Subcutaneous abdominal adipose tissue (tissue), 5 donors: ENCODE data around the gene C19orf85.

ENCODE experiments used
- H3K27ac ChIP-seq: one replicate; pipeline ENCODE4 v1.7.0; 2013; ENCODE audit warnings: low read depth, mild to moderate bottlenecking, inconsistent platforms, low read length, moderate library complexity
- H3K27me3 ChIP-seq, 5 donors: one replicate each; pipeline ENCODE4 v1.7.0; 2013; ENCODE audit warnings: low read length in 5 of 5, inconsistent platforms in 1 of 5; ENCODE audit not compliant: control insufficient read depth in 5 of 5, insufficient read depth in 4 of 5
- H3K36me3 ChIP-seq, 5 donors: one replicate each; pipeline ENCODE4 v1.7.0; 2013; ENCODE audit warnings: low read length in 5 of 5; ENCODE audit not compliant: control insufficient read depth in 5 of 5, insufficient read depth in 5 of 5
- H3K4me1 ChIP-seq, 5 donors: one replicate each; pipeline ENCODE4 v1.7.0; 2013; ENCODE audit warnings: low read length in 5 of 5, mild to moderate bottlenecking in 3 of 5, moderate library complexity in 1 of 5; ENCODE audit not compliant: control insufficient read depth in 5 of 5, insufficient read depth in 5 of 5
- H3K4me3 ChIP-seq, 5 donors: one replicate each; pipeline ENCODE4 v1.7.0; 2013; ENCODE audit warnings: low read length in 5 of 5, low read depth in 1 of 5
- H3K9ac ChIP-seq, 5 donors: one replicate each; pipeline ENCODE4 v1.7.0; 2013; ENCODE audit warnings: low read length in 5 of 5, mild to moderate bottlenecking in 4 of 5, moderate library complexity in 3 of 5
- H3K9me3 ChIP-seq, 5 donors: one replicate each; pipeline ENCODE4 v1.7.0; 2013; ENCODE audit warnings: low read length in 5 of 5; ENCODE audit not compliant: control insufficient read depth in 5 of 5
- donor health status: healthy.
- donor health status: healthy.
- donor health status: healthy.
- donor health status: healthy.
- donor health status: healthy.

C19orf85 gene

DNA sequence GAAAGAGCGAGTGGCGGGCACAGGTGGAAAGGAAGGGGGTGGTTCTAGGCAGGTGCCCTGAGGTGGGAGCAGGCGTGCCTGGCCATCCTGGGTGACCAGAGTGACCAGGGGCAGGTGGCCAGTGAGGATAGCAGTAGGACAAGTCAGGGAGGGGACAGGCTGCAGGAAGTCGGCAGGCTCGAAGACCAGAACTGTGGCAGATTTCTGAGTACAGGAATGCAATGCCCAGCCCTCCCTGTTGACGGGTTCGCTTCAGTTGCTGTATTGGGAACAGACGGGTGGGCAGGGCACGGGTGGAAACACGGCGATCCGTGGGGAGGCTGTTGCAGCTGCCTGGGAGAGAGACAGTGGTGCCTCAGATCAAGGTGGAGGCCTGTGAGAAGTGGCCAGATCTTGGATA is 13.8 kb upstream of the C19orf85 start:
- H3K9me3 ChIP-seq: no peaks in the 10 kb centered on the region
- peaks cover 0 to 24% (median 12%) of the 10 kb centered on the region in 5 donors for H3K36me3 ChIP-seq
- no peak overlapping the region for H3K27ac ChIP-seq
- H3K9ac ChIP-seq: peak overlapping the region in 1 of 5 donors; percentile 53
- peaks cover 0 to 27% (median 22%) of the 10 kb centered on the region in 5 donors for H3K4me1 ChIP-seq
- no peak overlapping the region for H3K4me3 ChIP-seq
- H3K27me3 ChIP-seq: peaks cover 0 to 3% (median 0%) of the 10 kb centered on the region in 5 donors

GRCh38 chr19:55477905-55478304 is 13.4 kb upstream of the C19orf85 start:
- no peak overlapping the region for H3K27ac ChIP-seq
- peaks cover 0 to 19% (median 9%) of the 10 kb centered on the region in 5 donors for H3K36me3 ChIP-seq
- peaks cover 0 to 29% (median 22%) of the 10 kb centered on the region in 5 donors for H3K4me1 ChIP-seq
- H3K4me3 ChIP-seq: peak overlapping the region in 3 of 5 donors; percentile 6 to 72 (median 63)
- H3K27me3 ChIP-seq: peaks cover 0 to 5% (median 0%) of the 10 kb centered on the region in 5 donors
- no peaks in the 10 kb centered on the region for H3K9me3 ChIP-seq
- H3K9ac ChIP-seq: peak overlapping the region in 1 of 5 donors; percentile 53

DNA sequence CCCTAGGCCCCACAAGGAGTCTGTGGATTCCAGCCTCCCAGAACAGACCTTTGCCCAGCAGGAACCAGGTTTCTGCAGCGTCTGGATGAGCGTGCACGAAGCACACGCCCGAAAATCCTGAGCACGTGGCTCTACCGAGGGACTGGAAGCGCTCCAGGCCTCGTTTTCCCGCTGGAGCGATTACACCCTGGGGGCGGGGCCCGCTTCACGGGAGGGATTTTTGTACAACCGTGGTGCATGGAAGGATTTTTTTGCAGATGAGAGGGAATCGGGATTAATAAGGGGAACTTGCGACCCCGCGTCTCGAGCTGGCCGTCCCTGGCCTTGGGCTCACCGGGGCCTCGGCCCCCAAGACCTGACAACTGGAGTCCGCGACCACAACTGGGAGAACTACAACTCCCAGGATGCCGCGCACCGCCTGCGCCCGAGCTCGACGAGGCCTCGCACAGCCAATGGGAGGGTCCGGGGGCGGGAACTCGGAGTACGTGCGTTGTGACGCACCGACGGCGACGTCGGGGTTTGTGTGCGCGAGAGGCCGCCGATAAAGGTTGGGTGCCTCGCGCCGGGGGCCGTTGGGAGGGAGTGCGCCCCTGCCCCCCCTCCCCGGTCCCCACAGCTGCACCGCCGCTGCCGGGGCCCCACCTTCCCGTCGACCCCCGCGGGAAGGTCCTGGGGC is 11.7 kb upstream of the C19orf85 start, which contains the start of gene ZNF628:
Gene ZNF628 (plus strand): TSS at position 518 of the 676 bp plus-strand sequence. CDS start 3,294 bp downstream, outside the sequence.
- peaks cover 0 to 5% (median 0%) of the 10 kb centered on the region in 5 donors for H3K27me3 ChIP-seq
- peak within 1 kb of the TSS; percentile 76 for H3K27ac ChIP-seq
- H3K4me3 ChIP-seq: peak within 1 kb of the TSS; percentile 63 to 91 (median 72)
- H3K36me3 ChIP-seq: peaks cover 0 to 5% (median under 1%) of the 10 kb centered on the region in 5 donors
- peak within 1 kb of the TSS in 4 of 5 donors; percentile 59 to 72 (median 70) for H3K9ac ChIP-seq
- no peaks in the 10 kb centered on the region for H3K9me3 ChIP-seq
- H3K4me1 ChIP-seq: peaks cover 0 to 29% (median 22%) of the 10 kb centered on the region in 5 donors

DNA sequence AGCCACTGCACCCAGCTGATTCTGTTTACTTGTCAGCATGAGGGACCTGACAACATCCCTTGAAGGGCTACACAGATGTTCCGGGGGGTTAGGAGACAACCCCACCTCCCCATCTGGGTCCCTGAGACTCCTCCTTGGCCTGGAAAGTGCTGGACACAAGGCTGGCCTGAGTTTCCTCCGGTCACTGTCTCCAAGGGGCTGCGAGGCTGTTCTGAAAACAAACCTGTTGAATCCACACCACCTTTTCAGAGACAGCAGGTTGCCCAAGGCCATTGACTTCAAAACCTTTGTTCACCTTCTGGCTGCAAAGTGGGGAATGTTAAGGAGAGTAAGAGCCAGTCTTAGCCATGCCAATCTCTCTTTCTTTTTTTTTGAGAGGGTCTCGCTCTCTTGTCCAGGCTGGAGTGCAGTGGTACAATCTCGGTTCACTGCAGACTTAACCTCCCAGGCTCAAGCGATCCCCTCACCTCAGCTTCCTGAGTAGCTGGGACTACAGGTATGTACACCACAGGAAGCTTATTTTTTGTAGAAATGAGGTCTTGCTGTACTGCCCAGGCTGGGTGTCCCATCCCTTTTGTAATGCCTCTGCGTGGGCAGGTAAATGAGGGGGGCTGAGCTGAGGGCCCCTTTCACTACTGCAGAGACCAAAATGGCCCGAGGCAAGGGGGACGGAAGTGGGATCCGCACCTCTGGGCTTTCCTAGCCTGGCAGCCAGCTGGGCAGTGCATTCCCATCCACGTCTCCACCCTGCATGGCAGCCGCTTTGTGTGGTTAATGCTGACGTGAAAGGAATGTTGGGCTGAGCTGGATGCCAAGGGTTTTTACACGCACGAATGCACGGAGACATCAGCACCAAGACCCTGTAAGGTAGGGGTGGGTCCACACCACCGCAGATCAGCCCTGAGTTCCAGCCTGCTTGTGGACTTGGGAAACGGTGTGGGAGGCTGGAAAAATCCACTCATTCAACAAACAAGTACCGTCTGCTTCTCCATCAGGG is 10.0 kb upstream of the C19orf85 start:
- no peaks in the 10 kb centered on the region for H3K9me3 ChIP-seq
- H3K27ac ChIP-seq: no peak overlapping the region
- H3K4me3 ChIP-seq: no peak overlapping the region
- peaks cover 0 to 5% (median 0%) of the 10 kb centered on the region in 5 donors for H3K27me3 ChIP-seq
- no peak overlapping the region for H3K9ac ChIP-seq
- peaks cover 0 to 29% (median 22%) of the 10 kb centered on the region in 5 donors for H3K4me1 ChIP-seq
- H3K36me3 ChIP-seq: no peaks in the 10 kb centered on the region

- Histone ChIP-seq H3K4me3 (no peak overlapping the region), H3K27ac (no peak overlapping the region)
These were observed 8.9 kb upstream of the C19orf85 start for GRCh38 chr19:55473225-55474012.

GRCh38 chr19:55472463-55472862 is 7.9 kb upstream of the C19orf85 start:
- H3K4me1 ChIP-seq: peaks cover 0 to 24% (median 20%) of the 10 kb centered on the region in 5 donors
- no peak overlapping the region for H3K4me3 ChIP-seq
- H3K9me3 ChIP-seq: no peaks in the 10 kb centered on the region
- peaks cover 0 to 5% (median 0%) of the 10 kb centered on the region in 5 donors for H3K27me3 ChIP-seq
- H3K9ac ChIP-seq: no peak overlapping the region
- no peak overlapping the region for H3K27ac ChIP-seq
- no peaks in the 10 kb centered on the region for H3K36me3 ChIP-seq

More at GRCh38 chr19:55473225-55474012, 8.9 kb upstream of the C19orf85 start:
- Histone ChIP-seq H3K27me3 (peaks cover 0 to 5% (median 0%) of the 10 kb centered on the region in 5 donors), H3K4me1 (peaks cover 0 to 27% (median 22%) of the 10 kb centered on the region in 5 donors), H3K9me3 (no peaks in the 10 kb centered on the region), H3K9ac (peak overlapping the region in 1 of 5 donors; percentile 30), H3K36me3 (no peaks in the 10 kb centered on the region)

GRCh38 chr19:55471266-55471665 is 6.7 kb upstream of the C19orf85 start:
- peaks cover 0 to 5% (median 0%) of the 10 kb centered on the region in 5 donors for H3K27me3 ChIP-seq
- H3K4me1 ChIP-seq: peaks cover 0 to 22% (median 15%) of the 10 kb centered on the region in 5 donors
- H3K4me3 ChIP-seq: no peak overlapping the region
- no peak overlapping the region for H3K9ac ChIP-seq
- no peaks in the 10 kb centered on the region for H3K36me3 ChIP-seq
- no peaks in the 10 kb centered on the region for H3K9me3 ChIP-seq
- no peak overlapping the region for H3K27ac ChIP-seq

GRCh38 chr19:55468054-55468393 is 3.5 kb upstream of the C19orf85 start:
- Histone ChIP-seq H3K4me3 (no peak overlapping the region), H3K9ac (no peak overlapping the region), H3K4me1 (peaks cover 0 to 10% (median 9%) of the 10 kb centered on the region in 5 donors), H3K9me3 (no peaks in the 10 kb centered on the region), H3K36me3 (no peaks in the 10 kb centered on the region), H3K27ac (no peak overlapping the region), H3K27me3 (no peaks in the 10 kb centered on the region)

- no peaks in the 10 kb centered on the region for H3K27me3 ChIP-seq
- H3K36me3 ChIP-seq: no peaks in the 10 kb centered on the region
- H3K9ac ChIP-seq: no peak overlapping the region
- no peak overlapping the region for H3K4me3 ChIP-seq
- no peak overlapping the region for H3K27ac ChIP-seq
- H3K9me3 ChIP-seq: no peaks in the 10 kb centered on the region
- peaks cover 0 to 11% (median 11%) of the 10 kb centered on the region in 5 donors for H3K4me1 ChIP-seq
These were observed 2.9 kb upstream of the C19orf85 start for GRCh38 chr19:55467236-55468053.
